K562 (cell line): ENCODE results near the gene TBX1. TPM values are rescaled to one million over a fixed set of nuclear protein-coding genes. Genes with fewer than 3 reads are reported as not detected.
A peak's percentile ranks its signal among the peaks of the same experiment; 100 is the strongest.

Experiments
- CHCHD3 ChIP-seq: fragments of 250-450 bp; sonication (Bioruptor Pico); IDR thresholded peaks from 2 replicates; pipeline ENCODE4 v2.1.2; 2022; ENCODE audit warnings: mild to moderate bottlenecking
- HDAC2 ChIP-seq: fragments of 450-650 bp; IDR thresholded peaks from 2 replicates; pipeline ENCODE4 v1.6.1; 2016; ENCODE audit warnings: mild to moderate bottlenecking
- JUND ChIP-seq, 2 experiments: IDR thresholded peaks; 2 replicates in 1 of 2; 3 replicates in 1 of 2; pipeline ENCODE4 v1.6.1; 2011; ENCODE audit warnings: borderline replicate concordance in 2 of 2, low read depth in 2 of 2, low read length in 2 of 2, improper control_type of control experiment in 1 of 2, missing biosample characterization in 1 of 2, missing genetic modification characterization in 1 of 2, missing genetic modification reagents in 1 of 2
- MAFK ChIP-seq: IDR thresholded peaks from 2 replicates; pipeline ENCODE4 v1.6.1; 2011; ENCODE audit warnings: low read length, improper control_type of control experiment
- ZNF140 ChIP-seq: fragments of 250-450 bp; sonication (Bioruptor Pico); IDR thresholded peaks from 2 replicates; pipeline ENCODE4 v1.8.0; 2021; ENCODE audit warnings: moderate library complexity, mild to moderate bottlenecking, inconsistent platforms
- ZNF57 ChIP-seq: fragments of 450-650 bp; formaldehyde crosslinking; IDR thresholded peaks from 2 replicates; pipeline ENCODE4 v1.4.0; 2020; ENCODE audit warnings: mild to moderate bottlenecking, moderate library complexity
- ZNF668 ChIP-seq: fragments of 250-450 bp; sonication (Bioruptor Pico); IDR thresholded peaks from 2 replicates; pipeline ENCODE4 v1.8.0; 2022; ENCODE audit warnings: mild to moderate bottlenecking, inconsistent platforms
- polyA plus RNA-seq, 8 experiments: library from polyadenylated mRNA; depleted of rRNA in 4 of 8; stranded (reverse) in 5 of 8; unstranded in 3 of 8; fragments of >200 nt; fragmentation: Nextera tagmentation in 2 of 8; fragmentation: Illumina TruSeq in 1 of 8; extraction: Ambion mirVana in 2 of 8; extraction: Trizol in 1 of 8; gene quantifications; 2 replicates each; pipeline versions ENCODE4 v1.2.1 to v1.2.3, GENCODE V29; 2011 to 2014; ENCODE audit warnings: inconsistent platforms in 1 of 8, missing spikeins in 1 of 8
- total RNA-seq, 7 experiments: library from RNA; depleted of rRNA in 6 of 7; stranded (reverse); fragments of >200 nt in 6 of 7; fragmentation: Illumina TruSeq in 2 of 7; extraction: Trizol in 2 of 7; gene quantifications; 2 replicates each; pipeline versions ENCODE4 v1.2.1 to v1.2.3, GENCODE V29; 2011 to 2021; ENCODE audit warnings: low replicate concordance in 1 of 7
- TF ChIP-seq, protein P1 (sequence below): fragments of 200-600 bp; sonication (generic); IDR thresholded peaks from one replicate; pipeline ENCODE4 v1.6.1; 2012; ENCODE audit warnings: mild to moderate bottlenecking, low read depth, low read length, inconsistent platforms
- TF ChIP-seq, protein P2 (sequence below): sonication (generic); formaldehyde crosslinking; IDR thresholded peaks from 2 replicates; pipeline ENCODE4 v1.8.1; 2023; ENCODE audit warnings: missing genetic modification reagents, mild to moderate bottlenecking, borderline replicate concordance

The TBX1 gene
- total and polyA plus RNA-seq, 9 of the 15 experiments (the other 6 are each of a cell fraction or from before 2014, with no cell fraction given) = 0.07 to 35.0 (median 3.9) TPM

DNA sequence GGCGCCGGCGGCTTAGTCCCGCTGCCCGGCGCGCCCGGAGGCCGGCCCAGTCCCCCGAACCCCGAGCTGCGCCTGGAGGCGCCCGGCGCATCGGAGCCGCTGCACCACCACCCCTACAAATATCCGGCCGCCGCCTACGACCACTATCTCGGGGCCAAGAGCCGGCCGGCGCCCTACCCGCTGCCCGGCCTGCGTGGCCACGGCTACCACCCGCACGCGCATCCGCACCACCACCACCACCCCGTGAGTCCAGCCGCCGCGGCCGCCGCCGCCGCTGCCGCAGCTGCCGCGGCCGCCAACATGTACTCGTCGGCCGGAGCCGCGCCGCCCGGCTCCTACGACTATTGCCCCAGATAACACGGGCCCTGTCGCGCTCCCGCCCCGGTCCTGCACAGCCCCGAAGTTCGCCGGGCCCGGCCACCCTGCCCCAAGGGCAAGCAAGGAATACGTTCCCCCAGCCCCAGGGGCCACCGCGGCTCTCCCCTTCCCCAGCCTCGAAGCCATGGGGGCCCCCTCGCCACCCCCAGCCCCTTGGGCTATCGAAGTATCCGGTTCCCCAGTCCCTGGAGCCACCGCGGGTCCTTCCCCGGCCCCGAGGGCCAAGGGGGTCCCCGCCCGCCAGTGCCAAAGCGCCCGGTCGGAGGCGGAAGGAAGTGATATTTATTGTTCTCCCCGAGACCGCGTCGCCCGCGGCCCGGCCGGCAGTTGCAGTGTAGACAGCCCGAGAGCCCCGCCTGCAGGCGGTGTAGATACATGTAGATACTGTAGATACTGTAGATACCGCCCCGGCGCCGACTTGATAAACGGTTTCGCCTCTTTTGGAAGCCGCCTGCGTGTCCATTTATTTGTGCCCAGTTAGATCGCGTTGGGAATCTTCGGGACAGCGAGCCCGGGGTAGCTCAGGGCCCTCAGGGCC, 6.2 kb downstream of the TBX1 start (continued):
- TF ChIP-seq, protein P1, sequence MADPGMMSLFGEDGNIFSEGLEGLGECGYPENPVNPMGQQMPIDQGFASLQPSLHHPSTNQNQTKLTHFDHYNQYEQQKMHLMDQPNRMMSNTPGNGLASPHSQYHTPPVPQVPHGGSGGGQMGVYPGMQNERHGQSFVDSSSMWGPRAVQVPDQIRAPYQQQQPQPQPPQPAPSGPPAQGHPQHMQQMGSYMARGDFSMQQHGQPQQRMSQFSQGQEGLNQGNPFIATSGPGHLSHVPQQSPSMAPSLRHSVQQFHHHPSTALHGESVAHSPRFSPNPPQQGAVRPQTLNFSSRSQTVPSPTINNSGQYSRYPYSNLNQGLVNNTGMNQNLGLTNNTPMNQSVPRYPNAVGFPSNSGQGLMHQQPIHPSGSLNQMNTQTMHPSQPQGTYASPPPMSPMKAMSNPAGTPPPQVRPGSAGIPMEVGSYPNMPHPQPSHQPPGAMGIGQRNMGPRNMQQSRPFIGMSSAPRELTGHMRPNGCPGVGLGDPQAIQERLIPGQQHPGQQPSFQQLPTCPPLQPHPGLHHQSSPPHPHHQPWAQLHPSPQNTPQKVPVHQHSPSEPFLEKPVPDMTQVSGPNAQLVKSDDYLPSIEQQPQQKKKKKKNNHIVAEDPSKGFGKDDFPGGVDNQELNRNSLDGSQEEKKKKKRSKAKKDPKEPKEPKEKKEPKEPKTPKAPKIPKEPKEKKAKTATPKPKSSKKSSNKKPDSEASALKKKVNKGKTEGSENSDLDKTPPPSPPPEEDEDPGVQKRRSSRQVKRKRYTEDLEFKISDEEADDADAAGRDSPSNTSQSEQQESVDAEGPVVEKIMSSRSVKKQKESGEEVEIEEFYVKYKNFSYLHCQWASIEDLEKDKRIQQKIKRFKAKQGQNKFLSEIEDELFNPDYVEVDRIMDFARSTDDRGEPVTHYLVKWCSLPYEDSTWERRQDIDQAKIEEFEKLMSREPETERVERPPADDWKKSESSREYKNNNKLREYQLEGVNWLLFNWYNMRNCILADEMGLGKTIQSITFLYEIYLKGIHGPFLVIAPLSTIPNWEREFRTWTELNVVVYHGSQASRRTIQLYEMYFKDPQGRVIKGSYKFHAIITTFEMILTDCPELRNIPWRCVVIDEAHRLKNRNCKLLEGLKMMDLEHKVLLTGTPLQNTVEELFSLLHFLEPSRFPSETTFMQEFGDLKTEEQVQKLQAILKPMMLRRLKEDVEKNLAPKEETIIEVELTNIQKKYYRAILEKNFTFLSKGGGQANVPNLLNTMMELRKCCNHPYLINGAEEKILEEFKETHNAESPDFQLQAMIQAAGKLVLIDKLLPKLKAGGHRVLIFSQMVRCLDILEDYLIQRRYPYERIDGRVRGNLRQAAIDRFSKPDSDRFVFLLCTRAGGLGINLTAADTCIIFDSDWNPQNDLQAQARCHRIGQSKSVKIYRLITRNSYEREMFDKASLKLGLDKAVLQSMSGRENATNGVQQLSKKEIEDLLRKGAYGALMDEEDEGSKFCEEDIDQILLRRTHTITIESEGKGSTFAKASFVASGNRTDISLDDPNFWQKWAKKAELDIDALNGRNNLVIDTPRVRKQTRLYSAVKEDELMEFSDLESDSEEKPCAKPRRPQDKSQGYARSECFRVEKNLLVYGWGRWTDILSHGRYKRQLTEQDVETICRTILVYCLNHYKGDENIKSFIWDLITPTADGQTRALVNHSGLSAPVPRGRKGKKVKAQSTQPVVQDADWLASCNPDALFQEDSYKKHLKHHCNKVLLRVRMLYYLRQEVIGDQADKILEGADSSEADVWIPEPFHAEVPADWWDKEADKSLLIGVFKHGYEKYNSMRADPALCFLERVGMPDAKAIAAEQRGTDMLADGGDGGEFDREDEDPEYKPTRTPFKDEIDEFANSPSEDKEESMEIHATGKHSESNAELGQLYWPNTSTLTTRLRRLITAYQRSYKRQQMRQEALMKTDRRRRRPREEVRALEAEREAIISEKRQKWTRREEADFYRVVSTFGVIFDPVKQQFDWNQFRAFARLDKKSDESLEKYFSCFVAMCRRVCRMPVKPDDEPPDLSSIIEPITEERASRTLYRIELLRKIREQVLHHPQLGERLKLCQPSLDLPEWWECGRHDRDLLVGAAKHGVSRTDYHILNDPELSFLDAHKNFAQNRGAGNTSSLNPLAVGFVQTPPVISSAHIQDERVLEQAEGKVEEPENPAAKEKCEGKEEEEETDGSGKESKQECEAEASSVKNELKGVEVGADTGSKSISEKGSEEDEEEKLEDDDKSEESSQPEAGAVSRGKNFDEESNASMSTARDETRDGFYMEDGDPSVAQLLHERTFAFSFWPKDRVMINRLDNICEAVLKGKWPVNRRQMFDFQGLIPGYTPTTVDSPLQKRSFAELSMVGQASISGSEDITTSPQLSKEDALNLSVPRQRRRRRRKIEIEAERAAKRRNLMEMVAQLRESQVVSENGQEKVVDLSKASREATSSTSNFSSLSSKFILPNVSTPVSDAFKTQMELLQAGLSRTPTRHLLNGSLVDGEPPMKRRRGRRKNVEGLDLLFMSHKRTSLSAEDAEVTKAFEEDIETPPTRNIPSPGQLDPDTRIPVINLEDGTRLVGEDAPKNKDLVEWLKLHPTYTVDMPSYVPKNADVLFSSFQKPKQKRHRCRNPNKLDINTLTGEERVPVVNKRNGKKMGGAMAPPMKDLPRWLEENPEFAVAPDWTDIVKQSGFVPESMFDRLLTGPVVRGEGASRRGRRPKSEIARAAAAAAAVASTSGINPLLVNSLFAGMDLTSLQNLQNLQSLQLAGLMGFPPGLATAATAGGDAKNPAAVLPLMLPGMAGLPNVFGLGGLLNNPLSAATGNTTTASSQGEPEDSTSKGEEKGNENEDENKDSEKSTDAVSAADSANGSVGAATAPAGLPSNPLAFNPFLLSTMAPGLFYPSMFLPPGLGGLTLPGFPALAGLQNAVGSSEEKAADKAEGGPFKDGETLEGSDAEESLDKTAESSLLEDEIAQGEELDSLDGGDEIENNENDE = no peak
- TF ChIP-seq CHCHD3 (CRISPR knock-in tag) (no peak), ZNF140 (CRISPR knock-in tag) (no peak), ZNF57 (no peak), MAFK (no peak), ZNF668 (CRISPR knock-in tag) (peak; percentile 56; the same call in 1 of the 2 replicates), JUND (IDR thresholded peaks at IDR 0.05; ENCODE audit: borderline replicate concordance, low read depth, low read length) (0 out of 2 replicates have a peak, but pooled peaks have one; percentile 31), JUND (tag; IDR thresholded peaks at IDR 0.05; ENCODE audit: borderline replicate concordance, low read depth, low read length) (no peak; the same call in 2 of the 3 replicates), HDAC2 (no peak; the same call in 1 of the 2 replicates)
- TF ChIP-seq, protein P2, sequence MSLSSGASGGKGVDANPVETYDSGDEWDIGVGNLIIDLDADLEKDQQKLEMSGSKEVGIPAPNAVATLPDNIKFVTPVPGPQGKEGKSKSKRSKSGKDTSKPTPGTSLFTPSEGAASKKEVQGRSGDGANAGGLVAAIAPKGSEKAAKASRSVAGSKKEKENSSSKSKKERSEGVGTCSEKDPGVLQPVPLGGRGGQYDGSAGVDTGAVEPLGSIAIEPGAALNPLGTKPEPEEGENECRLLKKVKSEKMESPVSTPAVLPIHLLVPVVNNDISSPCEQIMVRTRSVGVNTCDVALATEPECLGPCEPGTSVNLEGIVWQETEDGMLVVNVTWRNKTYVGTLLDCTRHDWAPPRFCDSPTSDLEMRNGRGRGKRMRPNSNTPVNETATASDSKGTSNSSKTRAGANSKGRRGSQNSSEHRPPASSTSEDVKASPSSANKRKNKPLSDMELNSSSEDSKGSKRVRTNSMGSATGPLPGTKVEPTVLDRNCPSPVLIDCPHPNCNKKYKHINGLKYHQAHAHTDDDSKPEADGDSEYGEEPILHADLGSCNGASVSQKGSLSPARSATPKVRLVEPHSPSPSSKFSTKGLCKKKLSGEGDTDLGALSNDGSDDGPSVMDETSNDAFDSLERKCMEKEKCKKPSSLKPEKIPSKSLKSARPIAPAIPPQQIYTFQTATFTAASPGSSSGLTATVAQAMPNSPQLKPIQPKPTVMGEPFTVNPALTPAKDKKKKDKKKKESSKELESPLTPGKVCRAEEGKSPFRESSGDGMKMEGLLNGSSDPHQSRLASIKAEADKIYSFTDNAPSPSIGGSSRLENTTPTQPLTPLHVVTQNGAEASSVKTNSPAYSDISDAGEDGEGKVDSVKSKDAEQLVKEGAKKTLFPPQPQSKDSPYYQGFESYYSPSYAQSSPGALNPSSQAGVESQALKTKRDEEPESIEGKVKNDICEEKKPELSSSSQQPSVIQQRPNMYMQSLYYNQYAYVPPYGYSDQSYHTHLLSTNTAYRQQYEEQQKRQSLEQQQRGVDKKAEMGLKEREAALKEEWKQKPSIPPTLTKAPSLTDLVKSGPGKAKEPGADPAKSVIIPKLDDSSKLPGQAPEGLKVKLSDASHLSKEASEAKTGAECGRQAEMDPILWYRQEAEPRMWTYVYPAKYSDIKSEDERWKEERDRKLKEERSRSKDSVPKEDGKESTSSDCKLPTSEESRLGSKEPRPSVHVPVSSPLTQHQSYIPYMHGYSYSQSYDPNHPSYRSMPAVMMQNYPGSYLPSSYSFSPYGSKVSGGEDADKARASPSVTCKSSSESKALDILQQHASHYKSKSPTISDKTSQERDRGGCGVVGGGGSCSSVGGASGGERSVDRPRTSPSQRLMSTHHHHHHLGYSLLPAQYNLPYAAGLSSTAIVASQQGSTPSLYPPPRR = no peak
